CD4-positive, alpha-beta T cell (primary cell): ENCODE data around the gene ZNF574. TPM values are rescaled to one million over a fixed set of nuclear protein-coding genes. Genes with fewer than 3 reads are reported as not detected.

Source experiments
- ATAC-seq: fragments of 200-7000 bp; cut with Tn5 transposase; one replicate; pipeline ENCODE4 v1.10.0; 2022; ENCODE audit warnings: mild to moderate bottlenecking; ENCODE audit not compliant: poor library complexity
- CTCF ChIA-PET: fragments of 350-600 bp; sonication (Branson Sonifier 250); formaldehyde crosslinking; loops from one replicate; lab custom pipeline; 2021; ENCODE audit warnings: antibody characterized with exemption, inconsistent platforms; lab: Charles Lee
- POLR2A ChIA-PET: fragments of 350-600 bp; sonication (Branson Sonifier 250); formaldehyde crosslinking; loops from one replicate; lab custom pipeline; 2021; ENCODE audit warnings: antibody characterized with exemption, inconsistent platforms; lab: Charles Lee
- DNase-seq, 14 experiments: peaks; one replicate each; pipeline ENCODE4 v3.0.0-alpha.2; 2013 to 2020; ENCODE audit warnings: mixed read lengths in 2 of 14
- H3K27ac ChIP-seq, 2 donors: one replicate each; pipeline versions ENCODE4 v1.5.1 to v1.7.0; 2013; ENCODE audit warnings: low read length in 2 of 2, low read depth in 1 of 2, mild to moderate bottlenecking in 1 of 2
- H3K27me3 ChIP-seq, 2 experiments: 1 replicate in 1 of 2; 2 replicates in 1 of 2; pipeline versions ENCODE4 v1.6.1 to v1.7.0; 2013; ENCODE audit warnings: low read length in 2 of 2, control low read depth in 1 of 2, mild to moderate bottlenecking in 1 of 2, moderate library complexity in 1 of 2; ENCODE audit not compliant: insufficient read depth in 2 of 2, control insufficient read depth in 1 of 2
- H3K36me3 ChIP-seq: one replicate; pipeline ENCODE4 v1.6.1; 2013; ENCODE audit warnings: low read length, control low read depth; ENCODE audit not compliant: insufficient read depth
- H3K4me1 ChIP-seq: one replicate; pipeline ENCODE4 v1.6.1; 2013; ENCODE audit warnings: low read length, control low read depth; ENCODE audit not compliant: insufficient read depth
- H3K4me3 ChIP-seq: one replicate; pipeline ENCODE4 v1.5.1; 2013; ENCODE audit warnings: mild to moderate bottlenecking, low read length, moderate library complexity
- H3K9me3 ChIP-seq, 2 experiments: 1 replicate in 1 of 2; 2 replicates in 1 of 2; pipeline versions ENCODE4 v1.6.1 to v1.7.0; 2013; ENCODE audit warnings: low read length in 2 of 2, mild to moderate bottlenecking in 2 of 2, control low read depth in 1 of 2, moderate library complexity in 1 of 2; ENCODE audit not compliant: control insufficient read depth in 1 of 2, insufficient read depth in 1 of 2
- H3K27ac Mint-ChIP-seq: one replicate; pipeline ENCODE4 v1.8.0; 2020; ENCODE audit warnings: mixed read lengths
- H3K27me3 Mint-ChIP-seq: one replicate; pipeline ENCODE4 v1.8.0; 2021; ENCODE audit warnings: mixed read lengths
- H3K36me3 Mint-ChIP-seq: one replicate; pipeline ENCODE4 v1.8.0; 2021; ENCODE audit warnings: low read depth, mixed read lengths
- H3K4me1 Mint-ChIP-seq: one replicate; pipeline ENCODE4 v1.8.0; 2021; ENCODE audit warnings: low read depth, mixed read lengths
- H3K4me3 Mint-ChIP-seq: one replicate; pipeline ENCODE4 v1.8.0; 2020; ENCODE audit warnings: mild to moderate bottlenecking, mixed read lengths
- H3K9me3 Mint-ChIP-seq: one replicate; pipeline ENCODE4 v1.8.0; 2020; ENCODE audit warnings: mixed read lengths
- intact Hi-C, 2 experiments: fragments of 100-400 bp; cut with DNase I in 1 of 2; cut with micrococcal nuclease in 1 of 2; formaldehyde crosslinking; loops; one replicate each; pipeline versions ENCODE4 v1.15.1 to v1.9.0; 2023 to 2025; cut with DNase I, micrococcal nuclease
- total RNA-seq, 174 experiments: library from RNA in 2 of 174; stranded (reverse) in 2 of 174; gene quantifications; one replicate each; pipeline ENCODE4 v1.2.3 and lab custom pipeline; 2021 to 2026
- TF ChIP-seq, protein P1 (sequence below): fragments of 200-600 bp; IDR thresholded peaks from one replicate; pipeline ENCODE4 v1.8.0; 2022; ENCODE audit warnings: antibody characterized with exemption, mild to moderate bottlenecking

The ZNF574 gene
- total RNA-seq, 2 experiments from 2014 or later: 21.5 to 24.0 TPM

DNA sequence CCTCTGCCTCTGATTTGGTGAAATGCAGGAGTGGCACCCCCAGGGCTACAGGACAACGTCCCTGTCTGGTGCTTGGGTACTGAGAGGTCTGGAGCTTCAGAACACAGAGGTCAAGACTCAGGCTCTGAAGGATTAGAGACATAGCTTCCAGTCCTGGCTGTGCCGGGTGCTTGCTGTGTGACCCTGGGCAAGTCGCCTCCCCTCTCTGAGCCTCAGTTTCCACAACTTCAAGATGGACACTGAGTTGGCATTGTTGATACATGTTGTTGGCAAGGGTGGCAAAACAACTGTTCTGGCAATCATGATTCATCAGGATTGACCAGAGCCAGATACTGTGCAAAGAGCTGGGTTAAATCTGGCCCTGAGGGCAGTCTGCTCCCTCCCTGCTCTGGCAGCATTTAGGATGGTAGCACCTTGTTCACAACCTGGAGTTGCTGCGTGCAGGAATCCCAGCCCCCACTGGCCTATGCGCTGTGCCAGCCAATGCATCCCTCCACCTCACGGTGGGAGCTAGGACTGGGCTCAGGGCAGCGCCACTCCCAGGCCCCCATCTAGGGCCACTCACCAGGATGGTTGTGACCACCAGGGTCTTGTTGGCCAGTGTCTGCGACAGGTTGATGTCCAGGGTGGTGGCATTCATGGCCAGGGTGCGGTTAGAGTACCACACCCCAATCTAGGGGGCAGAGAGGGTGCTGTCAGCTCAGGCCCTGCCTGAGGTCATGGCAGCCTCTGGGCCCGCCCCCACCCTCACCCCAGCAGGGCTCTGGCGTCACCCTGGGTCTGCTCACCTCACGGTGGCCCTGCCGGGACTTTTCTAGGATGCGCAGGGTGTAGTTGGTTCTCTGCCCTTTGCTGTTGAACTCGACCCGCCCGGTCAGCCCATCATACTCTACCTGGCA, 22.7 kb upstream of the ZNF574 start:
- no peak for ATAC-seq
- Histone ChIP-seq H3K4me1 (peaks cover 2% of the 10 kb centered on the region), H3K27ac (no peak overlapping the region), H3K36me3 (no peaks in the 10 kb centered on the region), H3K9me3 (no peaks in the 10 kb centered on the region), H3K27me3 (no peaks in the 10 kb centered on the region), H3K4me3 (no peak overlapping the region)
- CTCF ChIA-PET: no interaction called here
- TF ChIP-seq, protein P1, sequence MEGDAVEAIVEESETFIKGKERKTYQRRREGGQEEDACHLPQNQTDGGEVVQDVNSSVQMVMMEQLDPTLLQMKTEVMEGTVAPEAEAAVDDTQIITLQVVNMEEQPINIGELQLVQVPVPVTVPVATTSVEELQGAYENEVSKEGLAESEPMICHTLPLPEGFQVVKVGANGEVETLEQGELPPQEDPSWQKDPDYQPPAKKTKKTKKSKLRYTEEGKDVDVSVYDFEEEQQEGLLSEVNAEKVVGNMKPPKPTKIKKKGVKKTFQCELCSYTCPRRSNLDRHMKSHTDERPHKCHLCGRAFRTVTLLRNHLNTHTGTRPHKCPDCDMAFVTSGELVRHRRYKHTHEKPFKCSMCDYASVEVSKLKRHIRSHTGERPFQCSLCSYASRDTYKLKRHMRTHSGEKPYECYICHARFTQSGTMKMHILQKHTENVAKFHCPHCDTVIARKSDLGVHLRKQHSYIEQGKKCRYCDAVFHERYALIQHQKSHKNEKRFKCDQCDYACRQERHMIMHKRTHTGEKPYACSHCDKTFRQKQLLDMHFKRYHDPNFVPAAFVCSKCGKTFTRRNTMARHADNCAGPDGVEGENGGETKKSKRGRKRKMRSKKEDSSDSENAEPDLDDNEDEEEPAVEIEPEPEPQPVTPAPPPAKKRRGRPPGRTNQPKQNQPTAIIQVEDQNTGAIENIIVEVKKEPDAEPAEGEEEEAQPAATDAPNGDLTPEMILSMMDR: no peak
- Mint-ChIP-seq H3K27me3 (no peaks in the 10 kb centered on the region), H3K36me3 (no peaks in the 10 kb centered on the region), H3K9me3 (no peaks in the 10 kb centered on the region), H3K27ac (no peak overlapping the region), H3K4me3 (no peak overlapping the region), H3K4me1 (no peaks in the 10 kb centered on the region)
- no peak for DNase-seq
- intact Hi-C loops: no loop called here
- POLR2A ChIA-PET: no interaction called here

DNA sequence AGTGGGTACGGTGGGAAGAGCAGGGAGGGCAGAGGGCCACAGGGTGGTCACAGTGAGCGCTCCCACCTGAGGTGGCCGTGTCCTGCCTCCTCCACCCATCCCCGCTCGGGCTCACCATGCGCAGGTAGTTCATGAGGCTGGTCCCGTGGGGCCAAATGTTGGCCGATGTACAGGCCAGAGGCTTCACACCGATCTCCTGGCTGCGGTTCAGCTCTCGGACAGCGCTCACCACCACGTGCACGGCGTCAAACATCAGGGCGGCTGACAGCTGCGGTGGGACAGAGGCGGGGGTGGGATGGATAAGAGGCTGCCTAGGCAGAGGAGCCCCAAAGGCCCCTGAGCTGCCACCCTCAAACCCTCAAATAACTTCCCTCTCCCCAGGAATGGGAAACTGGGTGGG, 21.8 kb upstream of the ZNF574 start:
- Histone ChIP-seq H3K4me3 (no peak overlapping the region), H3K27me3 (no peaks in the 10 kb centered on the region), H3K9me3 (no peaks in the 10 kb centered on the region), H3K4me1 (peaks cover 2% of the 10 kb centered on the region), H3K27ac (no peak overlapping the region), H3K36me3 (no peaks in the 10 kb centered on the region)
- Mint-ChIP-seq H3K9me3 (no peaks in the 10 kb centered on the region), H3K27ac (no peak overlapping the region), H3K4me1 (no peaks in the 10 kb centered on the region), H3K27me3 (no peaks in the 10 kb centered on the region), H3K36me3 (no peaks in the 10 kb centered on the region), H3K4me3 (no peak overlapping the region)
- no peak for DNase-seq
- ChIA-PET POLR2A (no interaction called here), CTCF (no interaction called here)
- TF ChIP-seq, protein P1: no peak
- intact Hi-C loops: no loop called here
- ATAC-seq: no peak

DNA sequence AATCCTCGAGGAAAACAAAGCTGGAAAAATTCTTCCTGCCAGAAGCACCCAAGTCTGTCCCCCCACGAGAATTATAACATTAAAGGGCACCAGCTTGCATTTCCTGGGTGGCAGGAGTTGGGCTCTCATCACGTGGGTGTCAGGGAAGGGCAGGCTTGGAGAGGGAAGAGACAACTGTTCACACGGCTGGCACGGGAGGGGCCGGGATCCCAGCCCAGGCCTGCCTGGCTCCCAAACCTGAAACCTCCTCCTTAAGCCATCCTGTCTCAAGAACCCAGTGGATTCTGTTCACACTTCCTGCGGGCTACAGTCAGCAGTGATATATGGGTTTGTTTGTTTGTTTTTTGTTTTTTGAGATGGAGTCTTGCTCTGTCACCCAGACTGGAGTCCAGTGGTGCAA, 18.1 kb upstream of the ZNF574 start:
- TF ChIP-seq, protein P1: no peak
- Histone ChIP-seq H3K27ac (no peak overlapping the region), H3K36me3 (no peaks in the 10 kb centered on the region), H3K4me1 (no peaks in the 10 kb centered on the region), H3K27me3 (no peaks in the 10 kb centered on the region), H3K4me3 (no peak overlapping the region), H3K9me3 (no peaks in the 10 kb centered on the region)
- intact Hi-C loops: no loop called here
- Mint-ChIP-seq H3K36me3 (no peaks in the 10 kb centered on the region), H3K27me3 (peaks cover 5% of the 10 kb centered on the region), H3K27ac (no peak overlapping the region), H3K9me3 (no peaks in the 10 kb centered on the region), H3K4me1 (no peaks in the 10 kb centered on the region), H3K4me3 (no peak overlapping the region)
- POLR2A ChIA-PET: no interaction called here
- DNase-seq (no peak), ATAC-seq (no peak)
- CTCF ChIA-PET: no interaction called here
